WTC11 (cell line): ENCODE results near the gene NPL. TPM values are rescaled to one million over a fixed set of nuclear protein-coding genes. Genes with fewer than 3 reads are reported as not detected.
A peak's percentile ranks its signal among the peaks of the same experiment; 100 is the strongest.

Source experiments
- ATAC-seq: fragments of 200-7000 bp; cut with Tn5 transposase; 2 replicates; pipeline ENCODE4 v1.10.0; 2021; ENCODE audit warnings: mild to moderate bottlenecking, moderate library complexity
- CTCF ChIA-PET: fragments of 300-600 bp; sonication (Branson Sonifier 250); formaldehyde crosslinking; loops from one replicate; lab custom pipeline; 2021; ENCODE audit warnings: antibody characterized with exemption; lab: Charles Lee
- POLR2A ChIA-PET: fragments of 350-600 bp; sonication (Branson Sonifier 250); formaldehyde crosslinking; loops from one replicate; lab custom pipeline; 2021; ENCODE audit warnings: antibody characterized with exemption; lab: Charles Lee
- DNase-seq: peaks from one replicate; pipeline ENCODE4 v3.0.0; 2021; ENCODE audit warnings: low spot score
- H3K27ac Mint-ChIP-seq: 2 replicates; pipeline ENCODE4 v1.8.0; 2021; ENCODE audit warnings: mixed read lengths
- H3K27me3 Mint-ChIP-seq: 2 replicates; pipeline ENCODE4 v1.8.0; 2021; ENCODE audit warnings: low read depth, mild to moderate bottlenecking, moderate library complexity, mixed read lengths
- H3K36me3 Mint-ChIP-seq: 2 replicates; pipeline ENCODE4 v1.8.0; 2021; ENCODE audit warnings: mixed read lengths
- H3K4me1 Mint-ChIP-seq: 2 replicates; pipeline ENCODE4 v1.8.0; 2022; ENCODE audit warnings: mixed read lengths
- H3K4me3 Mint-ChIP-seq: 2 replicates; pipeline ENCODE4 v1.8.0; 2021; ENCODE audit warnings: mild to moderate bottlenecking, moderate library complexity, mixed read lengths
- H3K9me3 Mint-ChIP-seq: 2 replicates; pipeline ENCODE4 v1.8.0; 2021; ENCODE audit warnings: mixed read lengths
- ELF4 ChIP-seq: sonication (generic); formaldehyde crosslinking; IDR thresholded peaks from 2 replicates; pipeline ENCODE4 v1.8.1; 2022; ENCODE audit warnings: low read depth, mild to moderate bottlenecking, moderate library complexity, missing genetic modification reagents
- FOXJ3 ChIP-seq: sonication (generic); formaldehyde crosslinking; IDR thresholded peaks from 2 replicates; pipeline ENCODE4 v1.9.0; 2021; ENCODE audit warnings: missing genetic modification reagents, mild to moderate bottlenecking, borderline replicate concordance
- GABPB1 ChIP-seq: sonication (generic); formaldehyde crosslinking; IDR thresholded peaks from 2 replicates; pipeline ENCODE4 v1.8.1; 2023; ENCODE audit warnings: mild to moderate bottlenecking, missing genetic modification reagents
- JUN ChIP-seq: sonication (generic); formaldehyde crosslinking; IDR thresholded peaks from 2 replicates; pipeline ENCODE4 v1.8.0; 2023; ENCODE audit warnings: mild to moderate bottlenecking, missing genetic modification reagents
- KAT7 ChIP-seq: sonication (generic); formaldehyde crosslinking; IDR thresholded peaks from 2 replicates; pipeline ENCODE4 v1.8.1; 2023; ENCODE audit warnings: missing genetic modification reagents, mild to moderate bottlenecking, borderline replicate concordance
- NR1H2 ChIP-seq: sonication (generic); formaldehyde crosslinking; IDR thresholded peaks from 2 replicates; pipeline ENCODE4 v1.9.0; 2021; ENCODE audit warnings: mild to moderate bottlenecking, moderate library complexity, missing genetic modification reagents
- SOX15 ChIP-seq: fragments of 250-450 bp; sonication (Bioruptor Pico); IDR thresholded peaks from 2 replicates; pipeline ENCODE4 v1.9.0; 2021; ENCODE audit warnings: mild to moderate bottlenecking
- TEAD4 ChIP-seq: sonication (generic); formaldehyde crosslinking; IDR thresholded peaks from 2 replicates; pipeline ENCODE4 v1.8.0; 2022; ENCODE audit warnings: mild to moderate bottlenecking, missing genetic modification reagents
- ZNF232 ChIP-seq: sonication (generic); formaldehyde crosslinking; IDR thresholded peaks from 2 replicates; pipeline ENCODE4 v1.8.0; 2022; ENCODE audit warnings: mild to moderate bottlenecking, missing genetic modification reagents
- ZNF263 ChIP-seq: sonication (generic); formaldehyde crosslinking; IDR thresholded peaks from 2 replicates; pipeline ENCODE4 v1.8.1; 2022; ENCODE audit warnings: low read depth, mild to moderate bottlenecking, moderate library complexity, missing genetic modification reagents
- ZNF416 ChIP-seq: fragments of 250-450 bp; sonication (Bioruptor Pico); IDR thresholded peaks from 2 replicates; pipeline ENCODE4 v1.9.0; 2021; ENCODE audit warnings: mild to moderate bottlenecking, inconsistent platforms
- ZNF512 ChIP-seq: sonication (generic); formaldehyde crosslinking; IDR thresholded peaks from 2 replicates; pipeline ENCODE4 v1.8.1; 2022; ENCODE audit warnings: missing genetic modification reagents, borderline replicate concordance
- ZSCAN18 ChIP-seq: fragments of 250-450 bp; sonication (Bioruptor Pico); IDR thresholded peaks from 2 replicates; pipeline ENCODE4 v2.1.2; 2022; ENCODE audit warnings: mild to moderate bottlenecking, moderate library complexity
- total RNA-seq: library from RNA; stranded (reverse); gene quantifications from 3 replicates; pipeline ENCODE4 v1.2.3, GENCODE V29; 2021
- TF ChIP-seq, protein P1 (sequence below): sonication (generic); formaldehyde crosslinking; IDR thresholded peaks from 2 replicates; pipeline ENCODE4 v1.8.1; 2022; ENCODE audit warnings: low read depth, mild to moderate bottlenecking, moderate library complexity, missing genetic modification reagents, borderline replicate concordance
- TF ChIP-seq, protein P2 (sequence below): fragments of 250-450 bp; sonication (Bioruptor Pico); IDR thresholded peaks from 2 replicates; pipeline ENCODE4 v1.8.0; 2021; ENCODE audit warnings: mild to moderate bottlenecking

The NPL gene
- total RNA-seq, 1 experiment from 2014 or later: 3.6 TPM

DNA sequence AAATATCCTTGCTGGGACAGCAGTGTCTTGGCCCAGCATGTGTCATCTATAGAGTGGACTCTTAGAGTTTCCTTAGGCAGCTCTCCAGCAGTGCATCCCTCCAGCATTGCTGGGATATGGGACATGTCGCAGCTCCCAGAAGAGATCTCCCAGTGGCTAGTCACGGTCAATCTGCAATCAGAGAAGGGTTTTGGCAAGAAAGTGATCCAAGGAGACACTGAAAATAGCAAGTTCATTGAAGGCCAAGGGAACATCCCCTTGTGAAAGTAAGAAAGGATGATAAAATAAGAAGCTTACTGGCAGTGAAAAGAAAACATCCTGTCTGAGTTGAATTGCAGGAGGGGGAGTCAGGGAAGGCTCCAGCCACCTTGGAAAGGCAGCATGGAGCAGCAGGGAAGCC is 19.3 kb upstream of the NPL start:
- no peak for DNase-seq
- Mint-ChIP-seq H3K27ac (no peak overlapping the region), H3K4me3 (no peak overlapping the region), H3K27me3 (no peaks in the 10 kb centered on the region), H3K36me3 (no peaks in the 10 kb centered on the region), H3K9me3 (no peaks in the 10 kb centered on the region), H3K4me1 (peaks cover 18% of the 10 kb centered on the region)
- CTCF ChIA-PET: interaction anchor here (1.0 to 1.5 kb wide), 2 partner anchors 16 to 175 kb away, joined by 3 to 5 read pairs; no protein-coding TSS in a partner anchor
- no peak for TF ChIP-seq ZNF263 (CRISPR knock-in tag)
- no peak for TF ChIP-seq JUN (CRISPR knock-in tag)
- TF ChIP-seq, protein P1, sequence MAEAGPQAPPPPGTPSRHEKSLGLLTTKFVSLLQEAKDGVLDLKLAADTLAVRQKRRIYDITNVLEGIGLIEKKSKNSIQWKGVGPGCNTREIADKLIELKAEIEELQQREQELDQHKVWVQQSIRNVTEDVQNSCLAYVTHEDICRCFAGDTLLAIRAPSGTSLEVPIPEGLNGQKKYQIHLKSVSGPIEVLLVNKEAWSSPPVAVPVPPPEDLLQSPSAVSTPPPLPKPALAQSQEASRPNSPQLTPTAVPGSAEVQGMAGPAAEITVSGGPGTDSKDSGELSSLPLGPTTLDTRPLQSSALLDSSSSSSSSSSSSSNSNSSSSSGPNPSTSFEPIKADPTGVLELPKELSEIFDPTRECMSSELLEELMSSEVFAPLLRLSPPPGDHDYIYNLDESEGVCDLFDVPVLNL (CRISPR knock-in tag): no peak
- TF ChIP-seq ZNF416: no peak
- no peak for TF ChIP-seq SOX15 (CRISPR knock-in tag)
- TF ChIP-seq FOXJ3: no peak
- TF ChIP-seq, protein P2, sequence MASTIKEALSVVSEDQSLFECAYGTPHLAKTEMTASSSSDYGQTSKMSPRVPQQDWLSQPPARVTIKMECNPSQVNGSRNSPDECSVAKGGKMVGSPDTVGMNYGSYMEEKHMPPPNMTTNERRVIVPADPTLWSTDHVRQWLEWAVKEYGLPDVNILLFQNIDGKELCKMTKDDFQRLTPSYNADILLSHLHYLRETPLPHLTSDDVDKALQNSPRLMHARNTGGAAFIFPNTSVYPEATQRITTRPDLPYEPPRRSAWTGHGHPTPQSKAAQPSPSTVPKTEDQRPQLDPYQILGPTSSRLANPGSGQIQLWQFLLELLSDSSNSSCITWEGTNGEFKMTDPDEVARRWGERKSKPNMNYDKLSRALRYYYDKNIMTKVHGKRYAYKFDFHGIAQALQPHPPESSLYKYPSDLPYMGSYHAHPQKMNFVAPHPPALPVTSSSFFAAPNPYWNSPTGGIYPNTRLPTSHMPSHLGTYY: no peak
- TF ChIP-seq ZNF232 (CRISPR knock-in tag): no peak
- ATAC-seq: no peak
- POLR2A ChIA-PET: no interaction called here

- no peaks in the 10 kb centered on the region for H3K9me3 Mint-ChIP-seq
- ChIA-PET POLR2A (no interaction called here), CTCF (interaction anchor here (0.5 to 4.0 kb wide), 8 partner anchors 11 to 176 kb away, joined by 3 to 16 read pairs (median 4); no protein-coding TSS in a partner anchor)
- no peaks in the 10 kb centered on the region for H3K36me3 Mint-ChIP-seq
- H3K27ac Mint-ChIP-seq: no peak overlapping the region
- peaks cover 21% of the 10 kb centered on the region for H3K4me1 Mint-ChIP-seq
- no peak overlapping the region for H3K4me3 Mint-ChIP-seq
- ATAC-seq: peak; percentile 85
- DNase-seq: no peak
- H3K27me3 Mint-ChIP-seq: no peaks in the 10 kb centered on the region
- TF ChIP-seq NR1H2 (CRISPR knock-in tag) (no peak), GABPB1 (no peak), ELF4 (CRISPR knock-in tag) (no peak), KAT7 (CRISPR knock-in tag) (no peak), TEAD4 (CRISPR knock-in tag) (no peak), ZNF512 (CRISPR knock-in tag) (no peak), ZSCAN18 (CRISPR knock-in tag) (no peak)
These were observed 18.2 kb upstream of the NPL start for GRCh38 chr1:182771187-182771984.

GRCh38 chr1:182777386-182777785 is 12.2 kb upstream of the NPL start:
- POLR2A ChIA-PET: interaction anchor here (0.6 kb wide), 1 partner anchor 84 kb away, joined by 4 read pairs; no protein-coding TSS in a partner anchor
- H3K27me3 Mint-ChIP-seq: no peaks in the 10 kb centered on the region

More at GRCh38 chr1:182777386-182777785, 12.2 kb upstream of the NPL start:
- no peak for TF ChIP-seq ZNF512 (CRISPR knock-in tag)
- H3K4me1 Mint-ChIP-seq: peaks cover 21% of the 10 kb centered on the region
- no peak overlapping the region for H3K27ac Mint-ChIP-seq
- CTCF ChIA-PET: interaction anchor here (0.9 kb wide), 1 partner anchor 9 kb away, joined by 3 read pairs; no protein-coding TSS in a partner anchor
- no peak for DNase-seq
- no peaks in the 10 kb centered on the region for H3K36me3 Mint-ChIP-seq
- H3K4me3 Mint-ChIP-seq: no peak overlapping the region
- H3K9me3 Mint-ChIP-seq: no peaks in the 10 kb centered on the region
- no peak for ATAC-seq
